ENCODE results near the gene CHCHD5.
A peak's percentile ranks its signal among the peaks of the same experiment; 100 is the strongest.

Gene CHCHD5

DNA sequence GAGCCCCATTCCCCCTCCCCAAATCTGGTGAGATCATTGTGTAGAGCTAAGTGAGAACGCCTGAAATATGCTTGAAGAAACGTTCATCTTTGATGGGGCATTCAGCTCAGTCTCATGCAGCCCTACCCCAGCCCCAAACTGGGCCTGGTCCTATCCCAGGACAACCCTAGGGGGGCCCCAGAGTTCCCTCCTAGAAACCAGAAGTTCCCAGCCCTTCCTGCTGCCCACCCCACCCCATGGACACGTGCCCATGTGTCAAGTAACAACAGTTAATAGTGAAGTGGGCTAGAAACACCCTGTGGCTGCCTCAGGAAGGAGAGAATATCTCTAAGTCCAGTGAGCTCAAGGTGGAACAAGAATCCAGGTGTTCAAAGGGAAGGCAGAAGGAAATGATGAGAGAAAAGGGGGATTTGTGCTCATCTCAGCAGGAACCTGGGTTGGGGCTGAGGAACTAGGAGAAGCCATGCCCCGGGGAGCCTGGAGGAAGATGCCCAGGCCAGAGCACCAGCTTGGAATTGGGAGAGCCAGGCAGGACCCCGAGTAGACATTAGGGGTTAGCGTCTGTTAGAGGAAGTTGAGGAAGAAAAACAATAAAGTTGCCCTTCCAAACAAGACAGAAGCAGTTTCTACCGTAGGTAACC lies 41.2 kb downstream of the CHCHD5 start:
- no peak for DNase-seq

DNA sequence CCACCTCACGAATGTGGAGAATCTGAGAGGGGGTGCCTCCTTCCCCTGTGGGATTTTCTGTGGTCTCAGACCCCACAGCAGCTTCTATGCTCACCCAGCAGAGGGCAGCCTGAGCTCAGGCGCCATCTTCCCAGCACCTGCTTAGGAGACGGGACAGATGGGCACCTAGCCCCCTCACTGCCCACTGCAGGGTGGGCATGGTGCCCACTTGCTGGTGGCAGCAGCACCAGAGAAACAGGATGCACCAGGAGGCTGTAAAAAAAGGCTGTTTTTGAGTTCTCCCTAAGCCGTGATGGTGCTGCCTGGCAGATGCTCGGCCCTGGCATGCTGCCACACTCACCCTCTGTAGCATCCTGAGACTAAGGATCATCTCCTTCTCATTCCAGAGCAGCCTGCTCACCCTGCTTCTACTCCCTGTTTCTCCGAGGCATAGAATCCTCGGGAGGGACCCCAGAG lies 42.2 kb downstream of the CHCHD5 start:
- peak; percentile 4 to 75 (median 59) for DNase-seq

GRCh38 chr2:112627060-112628040 lies 42.9 kb downstream of the CHCHD5 start:
- DNase-seq, result no peak

DNA sequence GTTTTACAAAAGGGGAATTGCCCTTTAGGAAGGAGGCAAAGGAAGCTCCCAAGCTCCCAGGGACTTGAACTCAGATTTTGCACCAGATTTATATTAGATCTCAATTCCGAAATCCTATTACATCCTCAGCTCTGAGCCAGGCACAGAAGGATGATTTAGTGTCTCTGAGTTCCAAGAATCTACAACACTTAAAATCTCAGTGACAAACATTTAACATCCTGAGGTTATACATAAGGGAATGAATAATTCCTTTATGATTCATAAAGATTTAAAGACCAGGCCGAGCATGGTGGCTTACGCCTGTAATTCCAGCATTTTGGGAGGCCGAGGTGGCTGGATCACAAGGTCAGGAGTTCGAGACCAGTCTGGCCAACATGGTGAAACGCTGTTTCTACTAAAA lies 44.8 kb downstream of the CHCHD5 start:
- no peak for DNase-seq

- no peak for DNase-seq
Measured at GRCh38 chr2:112629823-112630222, 45.4 kb downstream of the CHCHD5 start.

GRCh38 chr2:112630268-112630667 lies 45.9 kb downstream of the CHCHD5 start:
- no peak for DNase-seq

DNA sequence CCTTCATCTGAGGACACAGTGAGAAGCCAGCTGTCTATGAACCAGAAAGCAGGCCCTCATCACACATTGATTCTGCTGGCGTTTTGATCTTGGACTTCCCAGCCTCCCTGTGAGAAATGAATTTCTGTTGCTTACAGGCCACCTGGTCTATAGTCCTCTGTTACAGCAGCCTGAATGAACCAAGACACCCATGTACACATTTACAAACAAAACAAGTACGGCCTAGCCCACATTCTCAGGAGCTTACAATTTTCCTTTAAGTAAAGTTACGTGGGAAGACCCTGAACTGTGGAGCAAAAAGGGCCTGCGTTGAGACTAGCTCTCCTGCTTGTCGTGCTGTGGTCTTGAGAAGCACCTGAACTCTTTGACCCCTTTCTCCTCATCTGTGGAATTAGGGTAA lies 49.3 kb downstream of the CHCHD5 start:
- DNase-seq, result no peak

DNA sequence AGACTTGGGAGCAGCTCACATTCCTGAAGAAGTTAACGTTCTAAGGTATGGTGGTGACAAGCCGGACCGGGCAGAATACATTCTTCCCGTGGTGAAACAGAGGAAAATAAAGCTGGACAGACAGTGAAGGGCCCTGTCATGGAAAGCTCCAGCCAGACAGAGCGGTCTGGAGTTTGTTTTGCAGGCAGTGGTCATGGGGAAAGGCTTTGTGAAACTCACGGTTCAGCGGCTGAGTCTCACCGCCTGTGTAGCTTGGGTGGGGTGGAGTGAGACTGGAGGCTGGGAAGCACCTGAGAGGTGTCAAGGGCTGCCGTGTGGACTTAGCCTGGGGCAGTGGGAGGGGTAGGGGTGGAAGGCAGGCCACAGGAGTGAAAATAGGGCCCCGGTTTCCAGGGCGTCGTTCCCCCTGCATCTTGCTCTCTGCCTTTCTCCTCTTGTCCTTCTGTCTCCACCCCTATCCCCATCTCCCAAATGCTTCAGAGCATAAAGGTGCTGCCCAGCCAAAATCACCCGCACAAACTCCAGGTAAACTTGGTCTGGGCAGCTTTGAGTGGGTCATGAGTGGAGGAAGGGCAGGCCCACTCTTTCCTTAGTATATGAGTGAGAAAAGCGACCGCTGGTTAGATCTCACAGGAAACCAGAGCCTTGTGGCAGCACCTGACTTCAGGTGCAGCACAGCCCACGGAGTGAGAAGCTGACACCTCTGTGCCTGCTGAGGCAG lies 49.9 kb downstream of the CHCHD5 start:
- DNase-seq, result no peak

DNA sequence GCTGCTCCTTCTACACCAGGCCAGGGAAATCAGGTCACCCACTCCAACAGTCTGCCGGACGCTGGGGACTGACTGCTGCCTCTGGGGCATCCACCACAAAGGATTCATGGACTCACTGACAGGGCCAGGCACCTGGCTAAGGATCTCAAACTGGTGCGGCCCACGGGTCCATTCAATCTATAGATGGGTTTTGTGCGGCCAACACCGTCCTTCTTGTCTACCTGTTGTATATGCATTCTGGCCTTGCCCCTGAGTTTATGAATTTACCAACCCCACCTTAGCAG lies 50.4 kb downstream of the CHCHD5 start:
- no peak for DNase-seq

DNA sequence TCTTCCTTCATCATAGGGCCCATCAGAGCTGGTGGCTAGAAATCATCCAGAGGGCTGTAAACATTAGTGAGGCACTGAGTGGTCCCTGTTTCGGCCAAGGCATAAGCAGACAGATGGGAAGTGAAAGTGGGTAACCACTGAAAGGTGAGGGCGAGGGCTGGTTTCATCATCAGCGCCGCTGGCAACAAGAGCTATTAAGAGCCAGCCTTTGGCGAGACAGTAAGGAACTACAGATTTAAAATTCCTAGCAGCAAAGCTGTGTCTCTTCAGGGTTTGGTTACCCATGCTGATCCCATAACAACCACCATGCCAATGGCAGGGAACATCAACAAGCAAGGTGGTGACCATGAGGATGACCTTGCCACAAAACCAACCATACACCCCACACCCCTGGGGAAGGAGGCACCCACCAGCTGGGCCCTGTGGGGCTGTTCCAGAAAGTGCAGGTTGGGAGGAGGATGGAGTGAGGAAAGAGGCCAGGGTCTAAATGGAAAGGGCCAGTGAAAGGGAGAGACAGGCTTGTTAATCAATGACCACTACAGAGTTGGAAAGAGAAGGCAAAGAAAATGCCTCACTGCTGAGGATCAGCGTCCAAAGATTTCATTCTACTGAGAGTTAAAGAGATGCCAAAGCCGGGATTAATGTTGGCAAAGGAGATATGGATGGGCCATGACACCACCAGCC lies 52.3 kb downstream of the CHCHD5 start:
- DNase-seq, result no peak

- no peak for DNase-seq
Measured at GRCh38 chr2:112637289-112637660, 52.9 kb downstream of the CHCHD5 start.
